ENCODE data around the gene INS.

Gene INS

DNA sequence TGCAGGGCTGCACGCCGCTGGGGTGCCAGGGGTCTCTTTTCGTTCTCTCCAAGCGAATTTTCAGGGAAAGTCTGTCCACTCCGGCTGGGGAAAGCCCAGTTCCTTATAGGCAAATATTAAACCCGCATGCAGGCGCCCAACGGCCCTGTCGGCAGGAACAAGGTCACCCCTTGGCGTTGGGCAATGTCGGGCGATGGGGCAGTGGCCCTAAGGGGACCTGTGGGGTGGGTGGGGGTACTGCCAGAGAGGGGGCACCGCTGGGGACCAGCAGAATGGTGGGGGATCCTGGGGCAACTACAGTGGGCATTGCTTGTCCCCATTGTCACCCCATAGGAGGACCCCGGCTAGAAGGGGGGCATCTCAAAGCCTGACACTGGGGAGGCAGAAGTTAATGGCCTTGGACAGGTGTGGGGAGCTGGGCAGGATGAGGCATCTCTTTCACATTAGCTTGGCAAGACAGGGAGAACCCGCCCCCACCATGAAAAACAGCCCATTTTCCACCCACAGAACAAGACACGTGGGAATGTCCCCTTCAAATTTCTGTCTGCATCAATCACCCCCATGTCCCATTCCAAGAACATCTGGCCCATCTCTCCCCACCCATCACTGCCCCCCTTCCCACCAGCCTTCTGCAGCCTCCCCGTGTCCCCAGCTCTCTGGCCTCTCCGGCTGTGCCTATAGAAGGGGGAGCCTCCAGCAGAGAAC lies 16.3 kb downstream of the INS start:
- DNase-seq (ENCODE audit: low spot score): no peak
- in situ Hi-C loops (cut with MboI; ENCODE audit: low pct_unique_long_range_greater_than_20kb, low sequenced_read_pairs, unreplicated experiment): no loop called here
- TF ChIP-seq, protein P1, sequence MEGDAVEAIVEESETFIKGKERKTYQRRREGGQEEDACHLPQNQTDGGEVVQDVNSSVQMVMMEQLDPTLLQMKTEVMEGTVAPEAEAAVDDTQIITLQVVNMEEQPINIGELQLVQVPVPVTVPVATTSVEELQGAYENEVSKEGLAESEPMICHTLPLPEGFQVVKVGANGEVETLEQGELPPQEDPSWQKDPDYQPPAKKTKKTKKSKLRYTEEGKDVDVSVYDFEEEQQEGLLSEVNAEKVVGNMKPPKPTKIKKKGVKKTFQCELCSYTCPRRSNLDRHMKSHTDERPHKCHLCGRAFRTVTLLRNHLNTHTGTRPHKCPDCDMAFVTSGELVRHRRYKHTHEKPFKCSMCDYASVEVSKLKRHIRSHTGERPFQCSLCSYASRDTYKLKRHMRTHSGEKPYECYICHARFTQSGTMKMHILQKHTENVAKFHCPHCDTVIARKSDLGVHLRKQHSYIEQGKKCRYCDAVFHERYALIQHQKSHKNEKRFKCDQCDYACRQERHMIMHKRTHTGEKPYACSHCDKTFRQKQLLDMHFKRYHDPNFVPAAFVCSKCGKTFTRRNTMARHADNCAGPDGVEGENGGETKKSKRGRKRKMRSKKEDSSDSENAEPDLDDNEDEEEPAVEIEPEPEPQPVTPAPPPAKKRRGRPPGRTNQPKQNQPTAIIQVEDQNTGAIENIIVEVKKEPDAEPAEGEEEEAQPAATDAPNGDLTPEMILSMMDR (IDR thresholded peaks at IDR 0.05; ENCODE audit: extremely low read depth, insufficient read depth, missing control alignments): no peak

DNA sequence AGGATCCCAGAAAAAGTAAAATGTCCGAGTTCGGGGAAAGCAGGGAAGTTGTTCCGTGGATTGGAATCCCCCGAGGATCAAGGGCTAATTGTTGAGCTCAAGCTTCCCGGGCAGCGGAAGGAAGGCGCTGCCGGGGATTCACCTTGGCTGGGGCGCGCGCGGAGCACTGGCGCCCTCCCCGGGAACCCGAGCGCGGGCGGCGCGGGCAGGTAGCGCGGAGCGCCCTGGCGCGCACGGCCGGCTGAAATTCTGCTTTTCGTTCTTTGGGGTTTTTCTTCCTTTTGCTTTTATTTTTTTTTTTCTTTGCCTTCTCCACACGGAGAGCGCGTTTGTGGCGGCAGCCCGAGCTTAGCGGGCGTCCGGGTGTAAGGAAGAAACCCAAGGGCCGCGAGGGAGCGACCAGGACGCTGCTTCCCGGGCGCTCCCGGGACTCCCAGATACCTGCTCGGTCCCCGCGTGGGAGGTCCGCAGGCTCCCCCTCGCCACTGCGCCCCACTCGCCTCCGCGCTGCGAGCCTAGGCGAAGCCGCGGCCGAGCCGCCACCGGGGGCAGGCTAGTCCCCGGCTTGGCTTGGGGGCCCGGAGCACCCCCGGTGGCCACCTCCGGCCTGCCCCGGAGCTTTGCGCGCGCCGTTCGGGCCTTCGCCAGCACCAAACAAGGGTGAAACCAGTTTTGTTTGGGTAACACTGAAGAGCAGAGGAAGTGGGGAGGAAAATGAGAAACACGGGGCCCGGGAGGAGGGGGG lies 17.0 kb downstream of the INS start:
- DNase-seq (ENCODE audit: low spot score): no peak
- TF ChIP-seq, protein P1 (IDR thresholded peaks at IDR 0.05; ENCODE audit: extremely low read depth, insufficient read depth, missing control alignments): peak; percentile 13
- in situ Hi-C loops (cut with MboI; ENCODE audit: low pct_unique_long_range_greater_than_20kb, low sequenced_read_pairs, unreplicated experiment): no loop called here

GRCh38 chr11:2143477-2143798 lies 17.6 kb downstream of the INS start:
- TF ChIP-seq, protein P1 (IDR thresholded peaks at IDR 0.05; ENCODE audit: extremely low read depth, insufficient read depth, missing control alignments): no peak
- in situ Hi-C loops (cut with MboI; ENCODE audit: low pct_unique_long_range_greater_than_20kb, low sequenced_read_pairs, unreplicated experiment): no loop called here
- DNase-seq (ENCODE audit: low spot score): no peak

GRCh38 chr11:2142762-2143202 lies 18.2 kb downstream of the INS start:
- TF ChIP-seq, protein P1 (IDR thresholded peaks at IDR 0.05; ENCODE audit: extremely low read depth, insufficient read depth, missing control alignments): no peak
- DNase-seq (ENCODE audit: low spot score): peak; percentile 88
- in situ Hi-C loops (cut with MboI; ENCODE audit: low pct_unique_long_range_greater_than_20kb, low sequenced_read_pairs, unreplicated experiment): no loop called here

GRCh38 chr11:2142300-2142759 lies 18.7 kb downstream of the INS start:
- no peak for DNase-seq (ENCODE audit: low spot score)
- in situ Hi-C loops (cut with MboI; ENCODE audit: low pct_unique_long_range_greater_than_20kb, low sequenced_read_pairs, unreplicated experiment): no loop called here
- TF ChIP-seq, protein P1 (IDR thresholded peaks at IDR 0.05; ENCODE audit: extremely low read depth, insufficient read depth, missing control alignments): no peak

DNA sequence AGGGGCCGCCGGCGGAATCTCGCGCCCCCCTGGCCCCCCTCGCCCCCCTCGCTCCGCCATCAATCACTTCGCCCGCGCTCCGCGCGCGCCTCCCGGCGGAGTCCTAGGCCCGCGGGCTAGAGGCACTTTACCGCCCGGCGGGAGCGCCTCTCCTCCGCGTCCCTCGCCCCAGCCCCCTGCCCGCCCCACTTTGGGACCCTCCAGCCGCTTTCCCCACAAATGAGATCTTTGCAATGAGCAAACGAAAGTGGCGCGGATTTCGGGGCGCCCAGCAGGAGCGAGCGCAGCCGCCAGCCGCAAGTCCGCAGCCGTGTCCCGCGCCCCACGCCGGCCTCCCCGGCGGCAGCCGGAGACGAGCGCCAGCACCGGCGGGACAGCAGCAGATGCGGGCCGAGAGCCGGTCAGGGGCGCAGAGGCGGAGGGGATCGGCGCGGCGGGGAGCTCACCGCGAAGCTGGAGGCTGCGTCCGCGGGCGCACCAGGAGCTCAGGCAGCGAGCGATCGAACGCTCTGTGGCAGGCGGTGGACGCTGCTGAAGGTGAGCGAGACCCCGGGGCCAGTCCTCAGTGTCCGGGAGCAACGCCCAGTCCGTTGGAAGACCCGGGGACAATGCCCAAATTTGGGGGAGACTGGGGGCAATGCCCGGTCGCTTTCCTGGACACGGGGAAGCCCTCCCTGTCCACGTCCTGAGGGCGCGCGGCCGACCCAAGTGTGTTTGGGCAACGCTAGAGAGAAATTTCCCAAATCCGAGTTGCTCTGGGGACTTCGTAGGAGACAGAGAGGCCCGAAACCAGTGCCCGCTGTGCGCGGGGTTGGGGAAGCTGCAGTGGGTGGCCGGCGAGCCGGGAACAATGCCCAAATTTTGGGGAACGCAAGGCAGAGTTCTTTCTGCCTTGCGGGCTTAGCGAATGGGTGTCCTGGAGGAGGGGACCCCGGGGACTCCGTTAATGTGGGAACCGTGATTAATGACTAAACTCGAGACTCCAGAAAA lies 20.3 kb downstream of the INS start:
- no peak for DNase-seq (ENCODE audit: low spot score)
- TF ChIP-seq, protein P1 (IDR thresholded peaks at IDR 0.05; ENCODE audit: extremely low read depth, insufficient read depth, missing control alignments): no peak
- in situ Hi-C loops (cut with MboI; ENCODE audit: low pct_unique_long_range_greater_than_20kb, low sequenced_read_pairs, unreplicated experiment): no loop called here

Data from GM13977 (cell line).